KOPT-K1 (cell line): ENCODE measurements around the gene ATP5MC2.

Experiments used
- H3K27ac ChIP-seq: fragments of 200-600 bp; sonication (generic); 2 replicates; pipeline ENCODE4 v1.5.1; 2016; ENCODE audit warnings: antibody characterized with exemption, mild to moderate bottlenecking, low read depth, low read length; ENCODE audit not compliant: poor library complexity, severe bottlenecking
- H3K36me3 ChIP-seq: fragments of 200-600 bp; sonication (generic); 2 replicates; pipeline ENCODE4 v1.5.1; 2017; ENCODE audit warnings: antibody characterized with exemption, mild to moderate bottlenecking, low read length, moderate library complexity; ENCODE audit not compliant: insufficient read depth
- H3K9me3 ChIP-seq: fragments of 200-600 bp; sonication (generic); 2 replicates; pipeline ENCODE4 v1.5.1; 2017; ENCODE audit warnings: antibody characterized with exemption, low read length, mild to moderate bottlenecking; ENCODE audit not compliant: insufficient read depth, poor library complexity, severe bottlenecking

ATP5MC2 gene

DNA sequence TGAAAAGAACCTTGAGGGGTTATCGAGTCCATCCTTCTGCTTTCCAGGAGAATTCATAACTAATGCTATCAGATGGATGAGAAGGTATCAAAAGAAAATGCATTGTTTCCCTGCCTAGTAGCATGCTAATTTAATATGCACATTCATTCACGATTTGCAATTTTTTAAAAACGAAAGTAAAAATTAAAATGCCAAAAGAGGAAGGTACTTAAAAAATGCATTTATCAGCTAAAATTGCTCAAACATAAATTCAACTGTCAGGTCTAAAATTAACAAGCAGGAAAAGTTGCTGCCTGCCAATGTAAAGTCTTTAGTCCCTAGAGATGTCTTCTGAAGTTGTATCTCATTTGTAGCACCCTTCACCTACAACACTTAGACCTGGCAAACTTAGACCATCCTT lies 57.6 kb downstream of the ATP5MC2 start:
- Histone ChIP-seq H3K27ac (peak overlapping the region; percentile 57), H3K36me3 (peaks cover 12% of the 10 kb centered on the region; the same call in 1 of the 2 replicates), H3K9me3 (no peaks in the 10 kb centered on the region)

DNA sequence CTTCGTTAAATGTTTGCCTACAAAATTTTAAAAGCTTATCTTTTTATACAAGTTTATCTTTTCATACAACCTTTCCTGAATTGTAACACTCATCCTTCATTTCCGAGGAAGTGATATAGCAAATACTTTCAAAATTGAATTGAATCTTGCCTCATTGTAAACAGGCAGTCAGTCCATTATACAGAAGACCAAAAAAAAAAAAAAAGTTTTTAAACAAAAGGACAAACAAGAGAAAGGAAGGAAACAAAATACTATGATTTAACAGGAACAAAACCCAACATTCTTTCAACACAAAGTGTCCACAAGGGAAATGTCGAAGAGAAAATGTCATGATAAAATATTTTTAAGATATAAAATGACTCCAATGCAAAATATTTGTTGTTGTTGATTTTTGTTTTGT lies 58.2 kb downstream of the ATP5MC2 start:
- H3K36me3 ChIP-seq: peaks cover 12% of the 10 kb centered on the region; the same call in 1 of the 2 replicates
- peak overlapping the region; percentile 57 for H3K27ac ChIP-seq
- H3K9me3 ChIP-seq: no peaks in the 10 kb centered on the region

DNA sequence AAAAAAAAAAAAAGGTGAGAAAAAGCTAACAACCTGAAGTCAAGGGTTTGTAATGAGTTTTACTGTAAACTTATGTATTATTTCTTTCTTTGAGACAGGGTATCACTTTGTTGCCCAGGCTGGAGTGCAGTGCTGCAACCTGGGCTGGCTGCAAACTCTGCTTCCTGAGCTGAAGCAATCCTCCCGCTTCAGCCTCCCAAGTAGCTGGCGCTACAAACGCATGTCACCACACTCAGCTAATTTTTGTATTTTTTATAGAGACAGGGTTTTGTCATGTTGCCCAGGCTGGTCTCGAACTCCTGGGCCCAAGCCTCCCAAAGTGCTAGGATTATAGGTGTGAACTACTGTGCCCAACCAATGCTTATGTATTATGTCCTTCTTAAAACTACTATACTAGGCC lies 58.9 kb downstream of the ATP5MC2 start:
- Histone ChIP-seq H3K9me3 (no peaks in the 10 kb centered on the region), H3K36me3 (peaks cover 12% of the 10 kb centered on the region; the same call in 1 of the 2 replicates), H3K27ac (no peak overlapping the region)
